ENCODE data around the gene DNAJC25. TPM values are rescaled to one million over a fixed set of nuclear protein-coding genes. Genes with fewer than 3 reads are reported as not detected.

Gene DNAJC25
- total RNA-seq, 1 donor from 2014 or later, result 9.6 TPM

DNA sequence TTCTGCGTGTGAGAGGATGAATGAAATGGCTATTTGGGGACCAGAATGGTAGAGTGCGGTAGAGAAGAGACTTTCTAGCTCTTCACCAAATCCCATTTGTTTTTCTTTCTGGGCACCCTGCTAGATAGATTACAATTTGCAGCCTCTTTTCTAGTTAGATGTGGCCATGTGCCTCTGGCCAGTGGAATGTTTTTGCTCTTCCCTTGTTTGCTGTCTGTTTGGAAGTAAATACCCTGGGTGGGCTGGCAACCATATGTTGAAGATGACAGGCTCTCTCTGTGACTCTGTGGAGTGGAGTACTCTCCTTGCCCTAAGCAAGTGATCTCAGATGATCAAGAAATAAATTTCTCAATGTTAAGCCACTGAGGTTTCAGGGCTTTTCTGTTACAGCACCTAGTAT lies 43.2 kb downstream of the DNAJC25 start:
- H3K27ac Mint-ChIP-seq, result no peak overlapping the region
- no peak overlapping the region for H3K4me3 Mint-ChIP-seq
- H3K9me3 Mint-ChIP-seq, result no peaks in the 10 kb centered on the region
- TF ChIP-seq, protein P1, sequence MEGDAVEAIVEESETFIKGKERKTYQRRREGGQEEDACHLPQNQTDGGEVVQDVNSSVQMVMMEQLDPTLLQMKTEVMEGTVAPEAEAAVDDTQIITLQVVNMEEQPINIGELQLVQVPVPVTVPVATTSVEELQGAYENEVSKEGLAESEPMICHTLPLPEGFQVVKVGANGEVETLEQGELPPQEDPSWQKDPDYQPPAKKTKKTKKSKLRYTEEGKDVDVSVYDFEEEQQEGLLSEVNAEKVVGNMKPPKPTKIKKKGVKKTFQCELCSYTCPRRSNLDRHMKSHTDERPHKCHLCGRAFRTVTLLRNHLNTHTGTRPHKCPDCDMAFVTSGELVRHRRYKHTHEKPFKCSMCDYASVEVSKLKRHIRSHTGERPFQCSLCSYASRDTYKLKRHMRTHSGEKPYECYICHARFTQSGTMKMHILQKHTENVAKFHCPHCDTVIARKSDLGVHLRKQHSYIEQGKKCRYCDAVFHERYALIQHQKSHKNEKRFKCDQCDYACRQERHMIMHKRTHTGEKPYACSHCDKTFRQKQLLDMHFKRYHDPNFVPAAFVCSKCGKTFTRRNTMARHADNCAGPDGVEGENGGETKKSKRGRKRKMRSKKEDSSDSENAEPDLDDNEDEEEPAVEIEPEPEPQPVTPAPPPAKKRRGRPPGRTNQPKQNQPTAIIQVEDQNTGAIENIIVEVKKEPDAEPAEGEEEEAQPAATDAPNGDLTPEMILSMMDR (conservative IDR thresholded peaks at IDR 0.05), result no peak
- peaks cover 17% of the 10 kb centered on the region for H3K36me3 Mint-ChIP-seq
- no peak for DNase-seq (ENCODE audit: extremely low spot score, unreplicated experiment)
- H3K27me3 Mint-ChIP-seq, result no peaks in the 10 kb centered on the region
- H3K4me1 Mint-ChIP-seq (ENCODE audit: unreplicated experiment), result no peaks in the 10 kb centered on the region

DNA sequence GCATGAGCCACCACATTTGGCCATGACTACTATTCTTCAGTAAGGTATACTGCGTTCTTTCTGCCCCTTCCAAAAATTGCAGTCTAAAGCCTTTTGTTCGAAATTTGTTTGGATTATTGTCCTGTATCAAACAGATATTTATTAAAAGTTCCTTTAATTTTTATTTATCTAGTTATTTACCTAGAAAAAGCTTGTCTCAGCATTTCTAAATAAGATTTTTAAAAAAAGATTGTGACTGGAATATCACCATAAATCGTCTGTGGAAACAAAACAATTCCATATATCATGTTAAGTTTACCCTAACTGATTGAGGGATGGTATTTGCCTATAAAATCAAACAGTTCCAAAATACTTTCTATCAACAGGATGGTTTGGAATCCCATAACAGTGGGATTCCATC lies 45.0 kb downstream of the DNAJC25 start:
- Mint-ChIP-seq H3K27ac (no peak overlapping the region), H3K4me1 (ENCODE audit: unreplicated experiment) (no peaks in the 10 kb centered on the region), H3K9me3 (no peaks in the 10 kb centered on the region), H3K36me3 (peaks cover 16% of the 10 kb centered on the region), H3K27me3 (no peaks in the 10 kb centered on the region), H3K4me3 (no peak overlapping the region)
- TF ChIP-seq, protein P1 (conservative IDR thresholded peaks at IDR 0.05), result no peak
- no peak for DNase-seq (ENCODE audit: extremely low spot score, unreplicated experiment)

DNA sequence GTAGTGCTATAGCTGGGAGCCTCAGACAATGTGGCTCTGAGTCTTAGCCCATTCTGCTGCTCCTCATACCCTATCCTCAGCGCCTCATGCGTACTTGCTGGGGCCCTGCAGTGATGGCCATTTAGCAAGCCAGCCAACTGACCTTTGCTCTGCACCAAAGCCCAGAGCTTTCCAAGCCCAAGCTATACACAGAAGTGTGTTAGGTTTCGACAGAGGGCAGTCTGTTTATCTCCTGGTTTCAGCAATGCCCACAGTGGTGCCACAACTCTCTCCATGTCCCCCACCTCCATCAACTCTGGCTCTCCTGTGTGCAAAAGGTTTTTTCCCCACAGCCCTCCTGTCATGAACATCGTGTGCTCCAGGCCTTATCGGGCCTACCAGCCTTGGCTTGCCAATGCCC lies 47.2 kb downstream of the DNAJC25 start:
- no peak for DNase-seq (ENCODE audit: extremely low spot score, unreplicated experiment)
- peaks cover 15% of the 10 kb centered on the region for H3K36me3 Mint-ChIP-seq
- H3K4me3 Mint-ChIP-seq, result no peak overlapping the region
- H3K27ac Mint-ChIP-seq, result no peak overlapping the region
- no peaks in the 10 kb centered on the region for H3K4me1 Mint-ChIP-seq (ENCODE audit: unreplicated experiment)
- no peaks in the 10 kb centered on the region for H3K9me3 Mint-ChIP-seq
- no peaks in the 10 kb centered on the region for H3K27me3 Mint-ChIP-seq
- TF ChIP-seq, protein P1 (conservative IDR thresholded peaks at IDR 0.05), result no peak

DNA sequence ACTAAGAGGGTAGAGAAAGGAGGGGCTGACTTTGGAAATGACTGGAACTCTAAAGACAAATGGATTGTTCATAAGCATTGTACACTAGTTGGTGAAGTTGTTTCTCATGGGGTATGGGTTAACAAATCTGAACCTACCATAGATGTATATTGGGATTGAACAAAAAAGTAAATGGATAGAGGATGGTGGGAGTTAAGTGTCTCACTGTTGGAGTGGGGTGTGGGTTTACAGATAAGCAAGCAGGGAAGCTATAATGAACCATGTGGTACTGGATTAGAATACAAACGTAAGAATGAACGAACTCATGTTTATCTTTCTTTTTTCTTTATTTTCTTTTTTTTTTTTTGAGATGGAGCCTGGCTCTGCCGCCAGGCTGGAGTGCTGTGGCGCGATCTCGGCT lies 48.1 kb downstream of the DNAJC25 start:
- DNase-seq (ENCODE audit: extremely low spot score, unreplicated experiment), result no peak
- Mint-ChIP-seq H3K27me3 (no peaks in the 10 kb centered on the region), H3K27ac (no peak overlapping the region), H3K4me3 (no peak overlapping the region), H3K9me3 (no peaks in the 10 kb centered on the region), H3K36me3 (peaks cover 15% of the 10 kb centered on the region), H3K4me1 (ENCODE audit: unreplicated experiment) (no peaks in the 10 kb centered on the region)
- TF ChIP-seq, protein P1 (conservative IDR thresholded peaks at IDR 0.05), result no peak

DNA sequence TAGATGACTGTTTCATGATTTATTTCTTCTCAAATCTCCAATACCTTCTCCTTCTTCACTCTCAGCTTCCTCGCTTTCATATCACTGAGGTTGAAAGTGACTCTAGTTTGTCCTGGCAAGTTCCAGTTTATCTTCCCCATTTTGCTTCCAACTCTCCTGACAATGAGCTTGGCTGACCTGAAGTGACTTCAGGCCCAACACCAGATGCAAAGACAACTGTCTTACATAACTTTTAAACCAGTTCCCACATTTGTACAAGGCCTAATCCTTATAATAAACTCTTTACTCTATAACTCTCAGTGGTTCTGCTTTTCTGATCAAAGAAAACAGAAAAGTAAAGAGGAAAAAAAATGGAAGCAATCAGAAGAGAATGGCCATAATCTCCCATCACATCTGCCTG lies 52.3 kb downstream of the DNAJC25 start:
- TF ChIP-seq, protein P1 (conservative IDR thresholded peaks at IDR 0.05), result no peak
- no peaks in the 10 kb centered on the region for H3K9me3 Mint-ChIP-seq
- H3K36me3 Mint-ChIP-seq, result peaks cover 11% of the 10 kb centered on the region
- H3K27me3 Mint-ChIP-seq, result no peaks in the 10 kb centered on the region
- H3K27ac Mint-ChIP-seq, result no peak overlapping the region
- peaks cover 5% of the 10 kb centered on the region for H3K4me1 Mint-ChIP-seq (ENCODE audit: unreplicated experiment)
- no peak overlapping the region for H3K4me3 Mint-ChIP-seq
- no peak for DNase-seq (ENCODE audit: extremely low spot score, unreplicated experiment)

Measured in type B pancreatic cell (in vitro differentiated cells).